ENCODE results near the gene ITGA5. TPM values are rescaled to one million over a fixed set of nuclear protein-coding genes. Genes with fewer than 3 reads are reported as not detected.

Gene ITGA5
- total and polyA plus RNA-seq, 9 of the 15 experiments (the other 6 are each of a cell fraction or from before 2014, with no cell fraction given), result 9.1 to 82.1 (median 47.4) TPM

- TF ChIP-seq ZBTB43 (CRISPR knock-in tag; IDR thresholded peaks at IDR 0.05), result peak; percentile 87; the same call in 1 of the 2 replicates
- no peak for TF ChIP-seq ZNF699 (CRISPR knock-in tag; IDR thresholded peaks at IDR 0.05; ENCODE audit: insufficient replicate concordance)
- peak; percentile 38; the same call in 1 of the 2 replicates for TF ChIP-seq ZNF407 (IDR thresholded peaks at IDR 0.05; ENCODE audit: low read depth)
- peak; percentile 11; the same call in 1 of the 2 replicates for TF ChIP-seq BCOR (IDR thresholded peaks at IDR 0.05)
- TF ChIP-seq CGGBP1 (CRISPR knock-in tag; IDR thresholded peaks at IDR 0.05), result 0 out of 2 replicates have a peak, but pooled peaks have one; percentile 28
- 0 out of 2 replicates have a peak, but pooled peaks have one; percentile 6 for TF ChIP-seq MXI1 (IDR thresholded peaks at IDR 0.05; ENCODE audit: low read depth, low read length)
- no peak for TF ChIP-seq HNRNPK (IDR thresholded peaks at IDR 0.05; ENCODE audit: low read depth, low read length, poor library complexity, severe bottlenecking)
- no peak for TF ChIP-seq ZFPM2 (CRISPR knock-in tag; IDR thresholded peaks at IDR 0.05)
- no peak for TF ChIP-seq BDP1 (IDR thresholded peaks at IDR 0.05; ENCODE audit: insufficient read depth, insufficient read length)
- peak; percentile 98 for TF ChIP-seq FOS (IDR thresholded peaks at IDR 0.05; ENCODE audit: extremely low read depth, insufficient read length)
- peak; percentile 57; the same call in 1 of the 2 replicates for TF ChIP-seq ZKSCAN1 (IDR thresholded peaks at IDR 0.05; ENCODE audit: low read depth, low read length)
- TF ChIP-seq STAG1 (CRISPR knock-in tag; IDR thresholded peaks at IDR 0.05; ENCODE audit: borderline replicate concordance), result no peak
- TF ChIP-seq NFATC3 (IDR thresholded peaks at IDR 0.05), result peak; percentile 44; the same call in 1 of the 2 replicates
- peak; percentile 88 for TF ChIP-seq RNF2 (IDR thresholded peaks at IDR 0.05)
- TF ChIP-seq TAL1 (IDR thresholded peaks at IDR 0.05), result peak; percentile 56
- peak; percentile 28; the same call in 1 of the 2 replicates for TF ChIP-seq GABPA (tag; conservative IDR thresholded peaks at IDR 0.05; ENCODE audit: low read depth)
- TF ChIP-seq MYNN (IDR thresholded peaks at IDR 0.05), result peak; percentile 67
- no peak for TF ChIP-seq MYNN (CRISPR knock-in tag; IDR thresholded peaks at IDR 0.05)
- TF ChIP-seq CXXC5 (CRISPR knock-in tag; IDR thresholded peaks at IDR 0.05), result peak; percentile 84
Measured at GRCh38 chr12:54358945-54359761, 59.9 kb downstream of the ITGA5 start (continued).
